Umbilical cord (tissue), 2 donors: ENCODE measurements around the gene ARHGEF19. TPM values are rescaled to one million over a fixed set of nuclear protein-coding genes. Genes with fewer than 3 reads are reported as not detected.
A peak's percentile ranks its signal among the peaks of the same experiment; 100 is the strongest.

Experiments used
- DNase-seq: peaks from one replicate; pipeline ENCODE4 v3.0.0-alpha.2; 2015; ENCODE audit warnings: low spot score
- total RNA-seq: library from RNA; depleted of rRNA; stranded (reverse); fragments of >200 nt; gene quantifications from one replicate; pipeline ENCODE4 v1.2.3, GENCODE V29; 2014; ENCODE audit warnings: low replicate concordance; ENCODE audit not compliant: insufficient read depth

ARHGEF19 gene
- total RNA-seq, 1 donor from 2014 or later: 26.5 TPM

GRCh38 chr1:16244650-16245285 is 32.3 kb upstream of the ARHGEF19 start:
- DNase-seq: no peak

- peak; percentile 89 for DNase-seq
Measured at GRCh38 chr1:16243936-16244649, 31.6 kb upstream of the ARHGEF19 start.

- DNase-seq: no peak
Measured at GRCh38 chr1:16243215-16243610, 30.8 kb upstream of the ARHGEF19 start.

- DNase-seq: no peak
Measured at GRCh38 chr1:16242556-16243214, 30.2 kb upstream of the ARHGEF19 start.

- no peak for DNase-seq
Measured at GRCh38 chr1:16241221-16241708, 28.8 kb upstream of the ARHGEF19 start.

GRCh38 chr1:16239972-16240491 is 27.6 kb upstream of the ARHGEF19 start:
- DNase-seq: no peak

- no peak for DNase-seq
Measured at GRCh38 chr1:16237343-16237830, 24.9 kb upstream of the ARHGEF19 start.

GRCh38 chr1:16236511-16237342 is 24.3 kb upstream of the ARHGEF19 start, which contains the start of gene CPLANE2:
TSS of gene CPLANE2 (minus strand) at chr1:16237183. CDS start at chr1:16236742, 441 bp downstream.
- DNase-seq: peak; percentile 95

GRCh38 chr1:16235944-16236510 is 23.6 kb upstream of the ARHGEF19 start:
- no peak for DNase-seq

- no peak for DNase-seq
Measured at GRCh38 chr1:16235347-16235746, 22.9 kb upstream of the ARHGEF19 start.

GRCh38 chr1:16233431-16233830 is 21.0 kb upstream of the ARHGEF19 start:
- no peak for DNase-seq

- DNase-seq: no peak
Measured at GRCh38 chr1:16232316-16232710, 19.9 kb upstream of the ARHGEF19 start.

- no peak for DNase-seq
Measured at GRCh38 chr1:16231331-16232315, 19.2 kb upstream of the ARHGEF19 start.

GRCh38 chr1:16230744-16231143 is 18.3 kb upstream of the ARHGEF19 start:
- DNase-seq: no peak

GRCh38 chr1:16229976-16230740 is 17.7 kb upstream of the ARHGEF19 start:
- DNase-seq: no peak

GRCh38 chr1:16226490-16227179 is 14.2 kb upstream of the ARHGEF19 start:
- no peak for DNase-seq

- DNase-seq: no peak
Measured at GRCh38 chr1:16226129-16226489, 13.7 kb upstream of the ARHGEF19 start.

- DNase-seq: no peak
Measured at GRCh38 chr1:16224472-16224871, 12.0 kb upstream of the ARHGEF19 start.
